H1 (cell line): ENCODE data around the gene TAF15.

Experiments
- CHD2 ChIP-seq: IDR thresholded peaks from 2 replicates; pipeline ENCODE4 v1.6.1; 2012; ENCODE audit warnings: low read length, improper control_type of control experiment
- CREB1 ChIP-seq: IDR thresholded peaks from 2 replicates; pipeline ENCODE4 v1.6.1; 2012; ENCODE audit warnings: inconsistent platforms
- EZH2 ChIP-seq: fragments of 200-600 bp; sonication (generic); IDR thresholded peaks from 2 replicates; pipeline ENCODE4 v1.7.1; 2012; ENCODE audit warnings: low read depth, mild to moderate bottlenecking, moderate library complexity, low read length, inconsistent platforms; ENCODE audit not compliant: severe bottlenecking
- JUND ChIP-seq: IDR thresholded peaks from 2 replicates; pipeline ENCODE4 v1.6.1; 2011; ENCODE audit warnings: mild to moderate bottlenecking, improper control_type of control experiment, low read length
- POLR2AphosphoS5 ChIP-seq: IDR thresholded peaks from 2 replicates; pipeline ENCODE4 v1.6.1; 2011; ENCODE audit warnings: low read depth, low read length
- TF ChIP-seq, protein P1 (sequence below), 3 experiments: IDR thresholded peaks; 1 replicate in 2 of 3; 2 replicates in 1 of 3; pipeline versions ENCODE4 v1.5.1 to v1.6.1; 2011; ENCODE audit warnings: low read length in 3 of 3, mild to moderate bottlenecking in 3 of 3, inconsistent platforms in 2 of 3, low read depth in 1 of 3, moderate library complexity in 1 of 3; ENCODE audit not compliant: insufficient read depth in 1 of 3; ENCODE audit errors: control extremely low read depth in 1 of 3
- TF ChIP-seq, protein P2 (sequence below): IDR thresholded peaks from 2 replicates; pipeline ENCODE4 v1.6.1; 2011; ENCODE audit warnings: low read depth, mild to moderate bottlenecking, low read length; ENCODE audit not compliant: insufficient read depth
- TF ChIP-seq, protein P3 (sequence below): fragments of 300-600 bp; sonication (generic); IDR thresholded peaks from 2 replicates; pipeline ENCODE4 v1.7.1; 2012; ENCODE audit warnings: low read length, moderate library complexity, mild to moderate bottlenecking, inconsistent platforms; ENCODE audit not compliant: insufficient replicate concordance

DNA sequence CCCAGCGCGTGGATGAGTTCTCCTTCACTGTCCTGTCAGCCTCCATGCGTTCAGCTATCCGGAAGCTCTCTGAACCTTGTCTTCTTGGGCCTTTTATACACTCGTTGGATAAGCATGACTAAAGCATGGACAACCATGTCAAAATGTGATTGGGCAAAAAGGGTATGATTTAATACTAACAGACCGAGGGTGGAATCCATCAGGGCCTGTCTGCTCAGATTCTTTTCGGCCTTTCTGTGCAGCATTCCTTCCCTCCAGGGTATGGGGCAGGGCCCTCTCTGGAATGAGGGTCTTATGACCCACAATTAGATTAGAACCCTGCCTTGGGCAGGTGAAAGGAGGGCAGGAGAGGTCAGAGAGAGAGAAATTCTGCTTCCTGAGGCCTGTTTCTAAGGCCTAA is 84.9 kb downstream of the TAF15 start:
- TF ChIP-seq, protein P1, sequence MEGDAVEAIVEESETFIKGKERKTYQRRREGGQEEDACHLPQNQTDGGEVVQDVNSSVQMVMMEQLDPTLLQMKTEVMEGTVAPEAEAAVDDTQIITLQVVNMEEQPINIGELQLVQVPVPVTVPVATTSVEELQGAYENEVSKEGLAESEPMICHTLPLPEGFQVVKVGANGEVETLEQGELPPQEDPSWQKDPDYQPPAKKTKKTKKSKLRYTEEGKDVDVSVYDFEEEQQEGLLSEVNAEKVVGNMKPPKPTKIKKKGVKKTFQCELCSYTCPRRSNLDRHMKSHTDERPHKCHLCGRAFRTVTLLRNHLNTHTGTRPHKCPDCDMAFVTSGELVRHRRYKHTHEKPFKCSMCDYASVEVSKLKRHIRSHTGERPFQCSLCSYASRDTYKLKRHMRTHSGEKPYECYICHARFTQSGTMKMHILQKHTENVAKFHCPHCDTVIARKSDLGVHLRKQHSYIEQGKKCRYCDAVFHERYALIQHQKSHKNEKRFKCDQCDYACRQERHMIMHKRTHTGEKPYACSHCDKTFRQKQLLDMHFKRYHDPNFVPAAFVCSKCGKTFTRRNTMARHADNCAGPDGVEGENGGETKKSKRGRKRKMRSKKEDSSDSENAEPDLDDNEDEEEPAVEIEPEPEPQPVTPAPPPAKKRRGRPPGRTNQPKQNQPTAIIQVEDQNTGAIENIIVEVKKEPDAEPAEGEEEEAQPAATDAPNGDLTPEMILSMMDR (IDR thresholded peaks at IDR 0.05; ENCODE audit: control extremely low read depth in 1 of 3, insufficient read depth in 1 of 3, low read depth in 1 of 3, low read length in 3 of 3) = no peak
- TF ChIP-seq JUND = no peak
- no peak for TF ChIP-seq CREB1
- TF ChIP-seq POLR2AphosphoS5 = no peak
- TF ChIP-seq EZH2 = no peak
- TF ChIP-seq, protein P2, sequence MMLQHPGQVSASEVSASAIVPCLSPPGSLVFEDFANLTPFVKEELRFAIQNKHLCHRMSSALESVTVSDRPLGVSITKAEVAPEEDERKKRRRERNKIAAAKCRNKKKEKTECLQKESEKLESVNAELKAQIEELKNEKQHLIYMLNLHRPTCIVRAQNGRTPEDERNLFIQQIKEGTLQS = no peak
- no peak for TF ChIP-seq CHD2
- TF ChIP-seq, protein P3, sequence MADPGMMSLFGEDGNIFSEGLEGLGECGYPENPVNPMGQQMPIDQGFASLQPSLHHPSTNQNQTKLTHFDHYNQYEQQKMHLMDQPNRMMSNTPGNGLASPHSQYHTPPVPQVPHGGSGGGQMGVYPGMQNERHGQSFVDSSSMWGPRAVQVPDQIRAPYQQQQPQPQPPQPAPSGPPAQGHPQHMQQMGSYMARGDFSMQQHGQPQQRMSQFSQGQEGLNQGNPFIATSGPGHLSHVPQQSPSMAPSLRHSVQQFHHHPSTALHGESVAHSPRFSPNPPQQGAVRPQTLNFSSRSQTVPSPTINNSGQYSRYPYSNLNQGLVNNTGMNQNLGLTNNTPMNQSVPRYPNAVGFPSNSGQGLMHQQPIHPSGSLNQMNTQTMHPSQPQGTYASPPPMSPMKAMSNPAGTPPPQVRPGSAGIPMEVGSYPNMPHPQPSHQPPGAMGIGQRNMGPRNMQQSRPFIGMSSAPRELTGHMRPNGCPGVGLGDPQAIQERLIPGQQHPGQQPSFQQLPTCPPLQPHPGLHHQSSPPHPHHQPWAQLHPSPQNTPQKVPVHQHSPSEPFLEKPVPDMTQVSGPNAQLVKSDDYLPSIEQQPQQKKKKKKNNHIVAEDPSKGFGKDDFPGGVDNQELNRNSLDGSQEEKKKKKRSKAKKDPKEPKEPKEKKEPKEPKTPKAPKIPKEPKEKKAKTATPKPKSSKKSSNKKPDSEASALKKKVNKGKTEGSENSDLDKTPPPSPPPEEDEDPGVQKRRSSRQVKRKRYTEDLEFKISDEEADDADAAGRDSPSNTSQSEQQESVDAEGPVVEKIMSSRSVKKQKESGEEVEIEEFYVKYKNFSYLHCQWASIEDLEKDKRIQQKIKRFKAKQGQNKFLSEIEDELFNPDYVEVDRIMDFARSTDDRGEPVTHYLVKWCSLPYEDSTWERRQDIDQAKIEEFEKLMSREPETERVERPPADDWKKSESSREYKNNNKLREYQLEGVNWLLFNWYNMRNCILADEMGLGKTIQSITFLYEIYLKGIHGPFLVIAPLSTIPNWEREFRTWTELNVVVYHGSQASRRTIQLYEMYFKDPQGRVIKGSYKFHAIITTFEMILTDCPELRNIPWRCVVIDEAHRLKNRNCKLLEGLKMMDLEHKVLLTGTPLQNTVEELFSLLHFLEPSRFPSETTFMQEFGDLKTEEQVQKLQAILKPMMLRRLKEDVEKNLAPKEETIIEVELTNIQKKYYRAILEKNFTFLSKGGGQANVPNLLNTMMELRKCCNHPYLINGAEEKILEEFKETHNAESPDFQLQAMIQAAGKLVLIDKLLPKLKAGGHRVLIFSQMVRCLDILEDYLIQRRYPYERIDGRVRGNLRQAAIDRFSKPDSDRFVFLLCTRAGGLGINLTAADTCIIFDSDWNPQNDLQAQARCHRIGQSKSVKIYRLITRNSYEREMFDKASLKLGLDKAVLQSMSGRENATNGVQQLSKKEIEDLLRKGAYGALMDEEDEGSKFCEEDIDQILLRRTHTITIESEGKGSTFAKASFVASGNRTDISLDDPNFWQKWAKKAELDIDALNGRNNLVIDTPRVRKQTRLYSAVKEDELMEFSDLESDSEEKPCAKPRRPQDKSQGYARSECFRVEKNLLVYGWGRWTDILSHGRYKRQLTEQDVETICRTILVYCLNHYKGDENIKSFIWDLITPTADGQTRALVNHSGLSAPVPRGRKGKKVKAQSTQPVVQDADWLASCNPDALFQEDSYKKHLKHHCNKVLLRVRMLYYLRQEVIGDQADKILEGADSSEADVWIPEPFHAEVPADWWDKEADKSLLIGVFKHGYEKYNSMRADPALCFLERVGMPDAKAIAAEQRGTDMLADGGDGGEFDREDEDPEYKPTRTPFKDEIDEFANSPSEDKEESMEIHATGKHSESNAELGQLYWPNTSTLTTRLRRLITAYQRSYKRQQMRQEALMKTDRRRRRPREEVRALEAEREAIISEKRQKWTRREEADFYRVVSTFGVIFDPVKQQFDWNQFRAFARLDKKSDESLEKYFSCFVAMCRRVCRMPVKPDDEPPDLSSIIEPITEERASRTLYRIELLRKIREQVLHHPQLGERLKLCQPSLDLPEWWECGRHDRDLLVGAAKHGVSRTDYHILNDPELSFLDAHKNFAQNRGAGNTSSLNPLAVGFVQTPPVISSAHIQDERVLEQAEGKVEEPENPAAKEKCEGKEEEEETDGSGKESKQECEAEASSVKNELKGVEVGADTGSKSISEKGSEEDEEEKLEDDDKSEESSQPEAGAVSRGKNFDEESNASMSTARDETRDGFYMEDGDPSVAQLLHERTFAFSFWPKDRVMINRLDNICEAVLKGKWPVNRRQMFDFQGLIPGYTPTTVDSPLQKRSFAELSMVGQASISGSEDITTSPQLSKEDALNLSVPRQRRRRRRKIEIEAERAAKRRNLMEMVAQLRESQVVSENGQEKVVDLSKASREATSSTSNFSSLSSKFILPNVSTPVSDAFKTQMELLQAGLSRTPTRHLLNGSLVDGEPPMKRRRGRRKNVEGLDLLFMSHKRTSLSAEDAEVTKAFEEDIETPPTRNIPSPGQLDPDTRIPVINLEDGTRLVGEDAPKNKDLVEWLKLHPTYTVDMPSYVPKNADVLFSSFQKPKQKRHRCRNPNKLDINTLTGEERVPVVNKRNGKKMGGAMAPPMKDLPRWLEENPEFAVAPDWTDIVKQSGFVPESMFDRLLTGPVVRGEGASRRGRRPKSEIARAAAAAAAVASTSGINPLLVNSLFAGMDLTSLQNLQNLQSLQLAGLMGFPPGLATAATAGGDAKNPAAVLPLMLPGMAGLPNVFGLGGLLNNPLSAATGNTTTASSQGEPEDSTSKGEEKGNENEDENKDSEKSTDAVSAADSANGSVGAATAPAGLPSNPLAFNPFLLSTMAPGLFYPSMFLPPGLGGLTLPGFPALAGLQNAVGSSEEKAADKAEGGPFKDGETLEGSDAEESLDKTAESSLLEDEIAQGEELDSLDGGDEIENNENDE = no peak
